NCI-H128 (cell line): ENCODE measurements around the gene RASSF7.
"Not testable (repeated sequence)": the region's sequence is repeated elsewhere in the genome, so short reads cannot be mapped to it uniquely, and the experiment has no call there.

Experiments used
- DNase-seq: peaks from one replicate; lab custom pipeline; 2025; ENCODE audit not compliant: unreplicated experiment; lab: John Stamatoyannopoulos, UW

RASSF7 gene, protein sequence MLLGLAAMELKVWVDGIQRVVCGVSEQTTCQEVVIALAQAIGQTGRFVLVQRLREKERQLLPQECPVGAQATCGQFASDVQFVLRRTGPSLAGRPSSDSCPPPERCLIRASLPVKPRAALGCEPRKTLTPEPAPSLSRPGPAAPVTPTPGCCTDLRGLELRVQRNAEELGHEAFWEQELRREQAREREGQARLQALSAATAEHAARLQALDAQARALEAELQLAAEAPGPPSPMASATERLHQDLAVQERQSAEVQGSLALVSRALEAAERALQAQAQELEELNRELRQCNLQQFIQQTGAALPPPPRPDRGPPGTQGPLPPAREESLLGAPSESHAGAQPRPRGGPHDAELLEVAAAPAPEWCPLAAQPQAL

DNA sequence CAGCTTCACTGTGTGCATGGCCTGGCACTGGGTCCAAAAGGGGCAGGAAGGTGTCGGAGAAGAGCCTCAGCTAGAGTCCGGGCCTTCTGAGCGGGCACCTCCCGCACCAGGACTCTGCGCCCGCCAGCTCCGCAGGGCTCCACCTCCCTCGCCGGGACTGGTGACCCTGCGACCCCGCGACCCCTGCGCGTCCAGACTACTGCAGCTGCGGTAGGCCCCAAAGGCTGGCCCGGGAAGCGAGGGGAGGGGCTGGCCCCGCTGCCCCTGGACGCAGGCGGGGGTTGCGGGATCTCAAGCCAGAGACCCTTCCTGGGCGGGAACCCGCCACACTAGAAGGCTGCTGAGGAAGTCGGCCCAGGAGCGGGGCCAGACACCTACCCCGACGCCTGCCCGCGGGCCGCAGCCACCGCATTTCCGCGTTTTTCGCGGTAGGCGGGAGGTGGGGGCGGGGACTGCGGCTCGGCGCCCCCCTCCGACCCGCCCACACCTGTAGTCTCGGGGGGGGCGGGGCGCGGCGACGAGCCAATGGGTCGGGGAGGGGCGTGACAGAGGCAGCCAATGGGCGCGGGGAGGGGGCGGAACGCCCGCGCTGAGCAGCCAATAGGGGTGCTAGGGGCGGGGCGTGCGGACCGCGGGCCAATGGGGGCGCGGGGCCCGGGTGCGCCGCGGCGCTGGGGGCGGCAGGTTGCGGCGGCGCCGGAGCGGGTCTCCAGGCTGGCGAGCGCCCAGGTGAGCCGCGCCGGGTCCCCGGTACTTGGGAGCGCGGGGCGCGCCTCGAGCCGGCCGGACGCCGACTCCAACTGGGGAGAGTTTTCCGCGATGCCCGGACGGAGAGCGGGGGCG, at the start of gene RASSF7, which contains the start of gene LMNTD2:
Gene RASSF7, plus strand, starts transcription at position 666 of the 843 bp plus-strand sequence. CDS start 799 bp downstream, outside the sequence.
Gene LMNTD2, minus strand, starts transcription at position 434 of the 843 bp plus-strand sequence. Its CDS starts 22 bp downstream, at position 412.
- peak; percentile 70 for DNase-seq

DNA sequence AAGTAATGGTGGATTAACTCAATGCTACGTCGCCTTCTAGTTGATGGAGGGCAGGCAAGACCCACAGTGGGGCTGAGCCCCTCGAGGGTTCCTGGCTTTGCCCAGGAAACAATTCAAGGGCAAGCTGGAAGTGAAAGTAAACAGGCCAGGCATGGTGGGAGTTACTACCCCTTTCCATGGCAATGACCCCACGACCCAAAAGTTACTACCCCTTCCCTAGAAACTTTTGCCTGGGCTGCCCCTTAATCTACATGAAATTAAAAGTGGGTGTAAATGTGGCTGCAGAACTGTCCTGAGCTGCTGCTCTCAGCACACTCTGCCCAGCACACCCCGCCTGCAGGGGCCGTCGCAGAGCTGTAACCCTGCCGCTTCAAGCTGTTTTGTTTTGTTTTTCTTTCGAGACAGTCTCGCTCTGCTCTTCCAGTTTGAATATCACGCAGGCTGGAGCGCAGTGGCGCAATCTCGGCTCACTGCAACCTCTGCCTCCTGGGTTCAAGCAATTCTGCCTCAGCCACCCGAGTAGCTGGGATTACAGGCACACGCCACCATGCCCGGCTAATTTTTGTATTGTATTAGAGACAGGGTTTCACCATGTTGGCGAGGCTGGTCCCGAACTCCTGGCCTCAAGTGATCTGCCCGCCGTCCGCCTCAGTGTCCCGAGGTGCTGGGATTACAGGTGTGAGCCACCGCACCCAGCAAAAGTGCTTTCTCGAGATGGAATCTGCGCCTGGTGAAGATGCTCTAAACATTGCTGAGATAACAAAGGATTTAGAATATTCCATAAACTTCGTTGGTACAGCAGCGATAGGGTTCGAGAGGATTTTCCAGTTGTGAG, 47.8 kb upstream of the RASSF7 start:
- no peak for DNase-seq

GRCh38 chr11:514606-515005, 46.2 kb upstream of the RASSF7 start:
- DNase-seq, result no peak

DNA sequence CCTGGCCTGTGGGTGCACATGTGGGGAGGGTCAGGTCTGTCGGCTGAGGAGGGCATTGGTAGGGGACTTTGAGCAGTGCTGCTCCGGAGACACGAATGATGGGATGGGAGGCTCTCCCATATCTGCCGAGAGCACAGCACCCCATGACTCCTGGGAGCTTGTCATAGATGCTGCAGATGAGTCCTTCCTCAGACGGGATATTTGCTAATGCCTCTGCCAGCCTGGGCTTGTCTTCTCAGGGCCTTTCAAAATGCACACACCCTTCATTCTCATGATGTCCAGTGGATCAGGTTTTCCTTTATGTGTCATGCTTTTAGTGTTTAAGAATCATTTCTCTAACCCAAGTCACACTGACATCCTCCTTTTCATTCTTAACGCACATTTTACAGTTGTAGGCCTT, 45.6 kb upstream of the RASSF7 start:
- DNase-seq, result no peak

DNA sequence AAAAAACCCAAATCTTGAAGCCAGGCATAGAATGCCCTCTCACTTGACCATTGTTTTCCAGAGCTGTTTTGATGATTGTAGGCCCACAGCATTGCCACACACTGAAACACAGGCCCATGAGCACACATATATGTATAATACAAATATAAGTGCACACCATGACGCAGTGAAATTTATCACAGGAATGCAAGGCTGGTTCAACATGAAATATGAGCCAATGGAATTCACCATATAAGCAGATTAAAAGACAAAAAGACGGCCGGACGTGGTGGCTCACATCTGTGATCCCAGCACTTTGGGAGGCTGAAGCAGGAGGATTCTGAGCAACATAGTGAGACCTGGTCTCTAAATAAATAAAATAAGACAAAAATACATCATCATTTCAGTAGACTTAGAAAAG, 44.4 kb upstream of the RASSF7 start:
- DNase-seq, result no peak

DNA sequence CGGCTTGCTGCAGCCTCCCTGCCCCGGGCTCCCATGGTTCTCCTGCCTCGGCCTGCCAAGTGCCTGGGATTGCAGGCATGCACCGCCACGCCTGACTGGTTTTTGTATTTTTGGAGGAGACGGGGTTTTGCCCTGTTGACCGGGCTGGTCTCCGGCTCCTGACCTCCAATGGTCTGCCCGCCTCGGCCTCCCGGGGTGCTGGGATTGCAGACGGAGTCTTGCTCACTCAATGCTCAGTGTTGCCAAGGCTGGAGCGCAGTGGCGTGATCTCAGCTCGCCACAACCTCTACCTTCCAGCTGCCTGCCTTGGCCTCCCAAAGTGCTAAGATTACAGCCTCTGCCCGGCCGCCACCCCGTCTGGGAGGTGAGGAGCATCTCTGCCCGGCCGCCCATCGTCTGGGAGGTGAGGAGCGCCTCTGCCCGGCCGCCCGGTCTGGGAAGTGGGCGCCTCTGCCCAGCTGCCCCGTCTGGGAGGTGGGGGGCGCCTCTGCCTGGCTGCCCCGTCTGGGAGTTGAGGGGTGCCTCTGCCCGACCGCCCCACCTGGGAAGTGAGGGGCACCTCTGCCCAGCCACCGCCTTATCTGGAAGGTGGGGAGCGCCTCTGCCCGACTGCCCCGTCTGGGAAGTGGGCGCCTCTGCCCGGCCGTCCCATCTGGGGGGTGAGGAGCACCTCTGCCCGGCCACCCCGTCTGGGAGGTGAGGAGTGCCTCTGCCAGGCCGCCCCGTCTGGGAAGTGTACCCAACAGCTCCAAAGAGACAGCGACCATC, 43.7 kb upstream of the RASSF7 start:
- DNase-seq, result not testable (repeated sequence)

DNA sequence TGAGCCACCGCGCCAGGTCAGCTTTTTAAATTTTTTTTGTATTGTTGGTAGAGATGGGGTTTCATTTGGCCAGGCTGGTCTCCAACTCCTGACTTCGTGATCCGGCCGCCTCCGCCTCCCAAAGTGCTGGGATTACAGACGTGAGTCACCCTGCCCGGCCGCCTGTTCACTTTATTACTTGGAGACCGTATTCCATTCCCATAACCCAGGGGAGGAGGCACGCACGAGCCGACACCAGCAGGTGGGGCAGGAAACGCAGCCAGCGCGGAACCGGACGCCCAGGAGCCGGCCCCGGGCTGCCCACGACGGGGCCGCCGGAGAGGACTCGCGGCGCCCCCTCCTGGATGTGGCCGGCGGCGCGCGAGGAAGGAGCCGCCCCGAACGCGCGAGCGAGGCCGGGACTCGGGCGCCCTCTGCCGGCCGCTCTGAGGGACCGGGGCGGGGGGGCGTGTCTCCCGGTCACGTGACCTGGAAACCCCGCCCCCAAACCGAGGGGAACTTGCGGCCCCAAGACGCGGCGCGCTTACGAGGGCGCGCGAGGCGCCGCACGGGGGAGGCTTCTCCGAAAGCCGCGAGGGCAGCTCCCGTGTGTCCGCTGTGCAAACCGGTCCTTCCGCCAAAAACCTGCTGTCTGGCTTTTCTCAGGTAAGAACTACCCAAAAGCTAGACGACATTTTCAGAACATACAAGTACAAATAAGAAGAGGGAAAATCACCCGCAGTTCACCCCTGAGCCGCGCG, 42.1 kb upstream of the RASSF7 start:
- DNase-seq, result no peak

DNA sequence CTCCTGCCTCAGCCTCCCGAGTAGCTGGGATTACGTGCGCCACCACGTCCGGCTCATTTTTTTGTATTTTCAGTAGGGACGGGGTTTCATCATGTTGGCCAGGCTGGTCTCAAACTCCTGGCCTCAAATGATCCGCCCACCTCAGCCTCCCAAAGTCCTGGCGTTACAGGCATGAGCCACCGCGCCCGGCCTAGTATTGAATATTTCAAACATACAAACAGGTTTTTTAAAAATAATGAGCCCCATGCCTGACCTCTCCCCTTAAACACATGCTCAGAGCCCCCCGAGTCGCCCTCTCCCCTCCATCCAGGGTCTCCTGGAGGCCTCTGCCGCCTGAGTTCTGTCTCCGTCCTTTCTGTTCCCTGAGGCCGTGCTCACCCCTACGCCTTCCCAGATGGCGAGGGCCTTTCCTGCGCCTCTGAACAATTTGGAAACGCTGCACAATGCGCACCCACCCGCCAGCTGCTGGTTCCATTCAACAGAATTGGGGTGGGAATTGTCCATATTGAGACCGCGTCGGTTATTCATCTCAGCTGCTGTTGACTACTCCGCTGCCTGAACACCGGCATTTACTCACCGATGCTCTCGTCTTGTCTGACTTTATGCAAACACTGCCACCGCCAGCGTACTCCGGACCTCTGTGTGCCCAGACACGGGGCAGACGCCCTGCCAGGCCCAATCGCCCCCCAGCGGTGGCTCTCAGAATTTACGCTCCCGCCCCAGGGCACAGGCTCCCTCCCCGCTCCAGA, 40.2 kb upstream of the RASSF7 start:
- no peak for DNase-seq

GRCh38 chr11:521177-521688, 39.5 kb upstream of the RASSF7 start:
- no peak for DNase-seq

- no peak for DNase-seq
Observed at GRCh38 chr11:526192-526591, 34.6 kb upstream of the RASSF7 start.

GRCh38 chr11:528166-528814, 32.5 kb upstream of the RASSF7 start:
- DNase-seq, result no peak

- no peak for DNase-seq
Observed at GRCh38 chr11:528815-529727, 31.7 kb upstream of the RASSF7 start.

DNA sequence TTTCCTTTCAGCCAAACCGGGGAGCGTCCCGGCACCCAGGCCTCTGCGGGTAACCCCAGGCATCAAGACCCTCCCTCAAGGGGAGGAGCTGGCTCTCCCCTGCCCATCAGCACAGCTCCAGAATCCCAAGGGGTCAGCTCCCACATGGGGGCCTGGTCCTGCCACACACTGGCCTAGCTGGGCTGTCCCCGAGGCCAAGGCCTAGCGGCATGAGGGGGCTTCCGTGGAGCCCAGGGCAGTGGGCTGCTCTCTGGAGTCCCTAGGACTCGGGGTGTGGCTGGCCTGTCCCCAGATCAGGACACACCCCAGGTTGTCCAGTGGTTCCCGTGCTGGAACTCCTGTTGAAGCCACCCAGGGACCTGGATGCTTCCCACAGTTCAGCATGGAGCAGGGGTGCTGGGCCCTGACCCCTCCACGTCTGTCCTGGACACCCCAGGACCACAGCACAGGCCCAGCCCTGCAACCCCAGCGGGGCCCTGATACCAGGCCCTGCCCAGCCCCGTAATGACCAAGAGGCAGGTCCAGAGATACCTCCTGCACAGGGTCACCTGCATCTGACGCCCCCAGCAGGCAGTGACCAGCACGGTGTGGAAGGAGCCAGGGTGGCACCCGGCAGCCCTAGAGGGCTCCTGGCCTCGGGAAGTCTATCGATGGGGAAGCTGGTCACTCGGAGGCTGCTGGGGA, 30.9 kb upstream of the RASSF7 start:
- no peak for DNase-seq

- DNase-seq, result no peak
Observed at GRCh38 chr11:530960-531831, 29.6 kb upstream of the RASSF7 start.

DNA sequence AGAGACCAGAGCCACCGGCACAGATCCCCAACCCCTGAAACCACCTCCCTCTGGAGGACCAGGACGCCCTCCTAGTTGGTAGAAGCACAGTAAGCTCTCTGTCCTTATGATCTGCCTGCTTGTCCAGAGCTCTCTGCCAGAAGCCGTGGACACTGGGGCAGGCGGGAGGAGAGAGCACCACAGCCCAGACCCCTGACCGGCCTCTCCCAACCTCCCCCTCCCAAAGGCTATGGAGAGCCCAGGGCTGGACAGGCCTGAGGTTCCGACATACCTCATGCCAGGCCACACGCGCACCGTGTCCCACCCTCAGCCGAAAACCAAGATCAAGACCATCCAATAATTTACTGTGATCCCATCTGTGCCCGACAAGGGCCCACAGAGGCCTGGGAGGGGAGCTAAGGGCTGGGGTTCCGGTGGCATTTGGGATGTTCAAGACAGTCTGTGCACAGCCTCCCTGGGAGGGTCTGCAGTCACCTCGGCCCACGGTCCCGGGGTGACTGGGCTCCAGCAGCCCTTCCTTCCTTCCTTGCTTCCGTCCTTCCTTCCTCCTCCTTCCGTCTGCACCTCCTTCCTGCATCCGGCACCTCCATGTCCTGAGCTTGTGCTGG, 28.7 kb upstream of the RASSF7 start:
- DNase-seq, result no peak
